ENCODE data around the gene FOSB. TPM values are rescaled to one million over a fixed set of nuclear protein-coding genes. Genes with fewer than 3 reads are reported as not detected.

Gene FOSB
- total RNA-seq, 1 donor from 2014 or later = 20.4 TPM

DNA sequence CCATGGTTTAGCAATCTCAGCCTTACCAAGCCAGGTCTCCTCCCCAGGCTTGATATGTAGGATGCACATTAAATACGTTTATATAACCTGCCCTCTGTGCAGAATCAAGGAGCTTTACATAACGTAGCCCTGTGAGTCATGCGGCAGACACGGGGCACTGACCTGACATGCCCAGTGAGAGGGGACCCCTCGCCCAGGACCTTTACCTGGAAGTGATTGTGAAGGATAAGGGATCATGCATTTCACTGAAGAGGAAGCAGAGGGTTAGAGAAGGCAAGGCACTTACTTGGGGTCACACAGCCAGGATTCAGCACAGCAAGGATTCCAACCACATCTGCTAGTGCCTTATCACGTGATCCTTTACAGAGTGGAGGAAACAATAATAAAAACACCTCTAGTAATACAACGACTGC, 18.9 kb upstream of the FOSB start:
- H3K27me3 Mint-ChIP-seq = no peaks in the 10 kb centered on the region
- no peaks in the 10 kb centered on the region for H3K9me3 Mint-ChIP-seq
- ATAC-seq (ENCODE audit: low read depth) (no peak), DNase-seq (no peak)
- H3K36me3 Mint-ChIP-seq (ENCODE audit: low read depth) = peaks cover 3% of the 10 kb centered on the region
- peak overlapping the region; percentile 24 for H3K4me3 Mint-ChIP-seq
- peak overlapping the region; percentile 53 for H3K27ac Mint-ChIP-seq
- CTCF ChIA-PET = interaction anchor here (1.8 to 2.6 kb wide), 2 partner anchors 9 to 30 kb away, joined by 9 to 15 read pairs; no protein-coding TSS in a partner anchor
- TF ChIP-seq, protein P1, sequence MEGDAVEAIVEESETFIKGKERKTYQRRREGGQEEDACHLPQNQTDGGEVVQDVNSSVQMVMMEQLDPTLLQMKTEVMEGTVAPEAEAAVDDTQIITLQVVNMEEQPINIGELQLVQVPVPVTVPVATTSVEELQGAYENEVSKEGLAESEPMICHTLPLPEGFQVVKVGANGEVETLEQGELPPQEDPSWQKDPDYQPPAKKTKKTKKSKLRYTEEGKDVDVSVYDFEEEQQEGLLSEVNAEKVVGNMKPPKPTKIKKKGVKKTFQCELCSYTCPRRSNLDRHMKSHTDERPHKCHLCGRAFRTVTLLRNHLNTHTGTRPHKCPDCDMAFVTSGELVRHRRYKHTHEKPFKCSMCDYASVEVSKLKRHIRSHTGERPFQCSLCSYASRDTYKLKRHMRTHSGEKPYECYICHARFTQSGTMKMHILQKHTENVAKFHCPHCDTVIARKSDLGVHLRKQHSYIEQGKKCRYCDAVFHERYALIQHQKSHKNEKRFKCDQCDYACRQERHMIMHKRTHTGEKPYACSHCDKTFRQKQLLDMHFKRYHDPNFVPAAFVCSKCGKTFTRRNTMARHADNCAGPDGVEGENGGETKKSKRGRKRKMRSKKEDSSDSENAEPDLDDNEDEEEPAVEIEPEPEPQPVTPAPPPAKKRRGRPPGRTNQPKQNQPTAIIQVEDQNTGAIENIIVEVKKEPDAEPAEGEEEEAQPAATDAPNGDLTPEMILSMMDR (IDR thresholded peaks at IDR 0.05) = no peak
- POLR2A ChIA-PET = interaction anchor here (0.8 to 2.1 kb wide), 3 partner anchors 19 to 37 kb away, joined by 3 to 6 read pairs (median 4); partner anchors contain the start of gene FOSB
- intact Hi-C loops (cut with micrococcal nuclease) = no loop called here
- peaks cover 51% of the 10 kb centered on the region for H3K4me1 Mint-ChIP-seq

DNA sequence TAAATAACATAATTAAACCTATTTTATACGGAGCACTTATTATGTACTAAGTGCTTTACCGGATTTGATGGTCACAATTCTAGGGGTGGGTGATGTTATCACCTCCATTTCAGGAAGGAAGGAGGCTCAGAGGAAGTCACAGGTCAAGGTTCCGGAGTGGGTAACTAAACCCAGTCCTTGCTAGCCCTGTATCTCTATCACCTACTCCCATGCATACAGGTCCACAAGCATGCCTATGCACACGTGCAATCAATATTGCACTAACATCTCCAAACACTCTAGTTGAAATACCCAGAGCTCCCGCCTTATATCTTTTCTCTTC, 17.8 kb upstream of the FOSB start:
- TF ChIP-seq, protein P1 (IDR thresholded peaks at IDR 0.05) = no peak
- Mint-ChIP-seq H3K4me1 (peaks cover 52% of the 10 kb centered on the region), H3K27me3 (no peaks in the 10 kb centered on the region), H3K9me3 (no peaks in the 10 kb centered on the region), H3K27ac (peak overlapping the region; percentile 97), H3K36me3 (ENCODE audit: low read depth) (peaks cover 3% of the 10 kb centered on the region), H3K4me3 (peak overlapping the region; percentile 92)
- ChIA-PET CTCF (interaction anchor here (1.8 to 2.6 kb wide), 2 partner anchors 10 to 29 kb away, joined by 9 to 15 read pairs; no protein-coding TSS in a partner anchor), POLR2A (interaction anchor here (0.6 to 2.1 kb wide), 5 partner anchors 10 to 55 kb away, joined by 3 to 8 read pairs (median 4); partner anchors contain the start of gene FOSB)
- ATAC-seq (ENCODE audit: low read depth) (peak; percentile 11), DNase-seq (no peak)
- intact Hi-C loops (cut with micrococcal nuclease) = loop anchor here (1.0 to 2.0 kb wide), 4 partner anchors 11 to 243 kb away; partner anchors contain the start of genes POLR1G and QPCTL

DNA sequence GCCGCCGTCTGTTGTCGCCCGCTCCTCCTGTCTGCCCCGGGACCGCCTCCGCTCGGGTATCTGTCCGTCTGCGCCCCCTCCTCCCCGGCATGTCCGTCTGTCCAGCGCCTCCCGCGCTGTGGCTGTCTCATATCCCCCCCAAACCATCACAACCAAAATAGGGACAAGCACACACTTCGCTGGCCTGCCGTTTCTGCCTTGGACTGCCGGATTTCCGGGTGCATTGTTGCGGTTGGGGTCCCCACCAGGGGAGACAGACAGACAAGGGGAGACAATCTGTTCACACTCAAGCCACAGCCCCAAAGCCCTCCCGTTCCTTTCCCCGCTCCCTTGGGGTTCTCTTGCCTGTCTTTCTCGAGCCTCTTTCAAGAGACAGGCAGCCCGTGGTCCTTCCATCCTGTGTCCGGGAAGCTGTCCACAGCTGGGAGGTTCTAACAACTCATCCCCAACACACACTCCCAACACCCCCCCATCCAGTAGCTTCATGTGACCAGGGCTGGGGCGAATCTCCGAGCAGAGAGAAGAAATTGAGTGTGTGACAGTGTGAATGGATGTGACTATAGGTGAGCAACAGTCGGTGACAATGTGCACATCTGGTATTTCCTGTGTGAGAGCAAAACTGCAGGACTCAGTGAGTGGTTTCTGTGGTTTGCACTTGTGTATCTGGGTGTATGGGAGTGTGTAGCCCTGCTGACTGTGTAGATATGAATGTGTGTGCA, 16.5 kb upstream of the FOSB start:
- Mint-ChIP-seq H3K27ac (peak overlapping the region; percentile 93), H3K4me3 (peak overlapping the region; percentile 83), H3K36me3 (ENCODE audit: low read depth) (peaks cover 3% of the 10 kb centered on the region), H3K4me1 (peaks cover 56% of the 10 kb centered on the region), H3K27me3 (no peaks in the 10 kb centered on the region), H3K9me3 (no peaks in the 10 kb centered on the region)
- DNase-seq (peak; percentile 50), ATAC-seq (ENCODE audit: low read depth) (peak; percentile 41)
- intact Hi-C loops (cut with micrococcal nuclease) = loop anchor here (1.0 to 2.0 kb wide), 2 partner anchors 8 to 242 kb away; partner anchors contain the start of gene QPCTL
- TF ChIP-seq, protein P1 (IDR thresholded peaks at IDR 0.05) = no peak
- POLR2A ChIA-PET = interaction anchor here (0.9 to 4.2 kb wide), 2 partner anchors 11 to 17 kb away, joined by 3 to 34 read pairs; partner anchors contain the start of gene FOSB
- CTCF ChIA-PET = interaction anchor here (1.0 kb wide), 1 partner anchor 12 kb away, joined by 4 read pairs; no protein-coding TSS in a partner anchor

DNA sequence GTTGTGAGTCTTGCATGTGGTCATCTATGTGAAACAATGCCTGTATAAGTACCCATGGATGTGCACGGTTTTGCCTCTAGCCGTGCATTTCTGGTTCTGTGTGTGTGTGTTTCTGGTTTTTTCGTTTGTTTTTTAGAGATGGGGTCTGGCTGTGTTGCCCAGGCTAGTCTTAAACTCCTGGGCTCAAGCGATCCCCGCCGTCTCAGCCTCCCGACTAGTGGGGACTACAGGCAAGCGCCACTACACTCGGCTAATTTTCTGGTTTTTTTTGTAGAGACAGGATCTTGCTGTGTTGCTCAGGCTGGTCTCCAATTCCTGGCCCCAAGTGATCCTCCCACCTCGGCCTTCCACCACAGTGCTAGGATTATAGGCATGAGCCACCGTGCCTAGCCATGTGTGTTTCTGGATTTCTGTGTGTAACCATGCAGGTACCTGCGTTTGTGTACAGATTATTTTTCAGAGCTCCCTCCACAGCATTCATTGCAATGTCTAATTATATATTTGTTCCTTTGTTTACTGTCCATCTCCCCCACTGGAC, 15.9 kb upstream of the FOSB start:
- Mint-ChIP-seq H3K27ac (peak overlapping the region; percentile 93), H3K27me3 (no peaks in the 10 kb centered on the region), H3K36me3 (ENCODE audit: low read depth) (peaks cover 3% of the 10 kb centered on the region), H3K4me1 (peaks cover 59% of the 10 kb centered on the region), H3K9me3 (no peaks in the 10 kb centered on the region), H3K4me3 (peak overlapping the region; percentile 83)
- CTCF ChIA-PET = interaction anchor here (1.0 kb wide), 1 partner anchor 13 kb away, joined by 4 read pairs; no protein-coding TSS in a partner anchor
- DNase-seq (no peak), ATAC-seq (ENCODE audit: low read depth) (no peak)
- TF ChIP-seq, protein P1 (IDR thresholded peaks at IDR 0.05) = no peak
- intact Hi-C loops (cut with micrococcal nuclease) = loop anchor here (1.0 to 2.0 kb wide), 2 partner anchors 9 to 241 kb away; partner anchors contain the start of gene QPCTL
- POLR2A ChIA-PET = interaction anchor here (0.9 to 4.2 kb wide), 2 partner anchors 12 to 16 kb away, joined by 3 to 34 read pairs; partner anchors contain the start of gene FOSB

Data from activated B cell treated with CpG ODN at 0.5 μM for 24 hours (primary cell).